HEK293 (cell line): ENCODE measurements around the gene ALS2CL.

ENCODE experiments used
- CTCF ChIA-PET: fragments of 350-600 bp; formaldehyde crosslinking; extraction: SDS; loops from one replicate; lab custom pipeline; 2021; ENCODE audit warnings: antibody characterized with exemption; lab: Yijun Ruan, JAX
- POLR2A ChIA-PET: fragments of 300-600 bp; formaldehyde crosslinking; extraction: SDS; loops from one replicate; lab custom pipeline; 2020; ENCODE audit warnings: antibody characterized with exemption, inconsistent platforms; lab: Yijun Ruan, JAX
- H3K27ac ChIP-seq: fragments of 200-500 bp; sonication (Bioruptor generic); 2 replicates; pipeline ENCODE4 v1.5.1; 2014; ENCODE audit warnings: low read depth, low read length, control low read depth, inconsistent platforms; ENCODE audit errors: extremely low read depth
- H3K36me3 ChIP-seq, 2 experiments: fragments of 200-500 bp in 1 of 2; sonication (Bioruptor generic) in 1 of 2; 1 replicate in 1 of 2; 2 replicates in 1 of 2; pipeline ENCODE4 v1.5.1; 2014 to 2017; ENCODE audit warnings: inconsistent platforms in 2 of 2, low read length in 2 of 2; ENCODE audit not compliant: control insufficient read depth in 2 of 2, insufficient read depth in 1 of 2
- H3K4me1 ChIP-seq: fragments of 200-500 bp; sonication (Bioruptor generic); 2 replicates; pipeline ENCODE4 v1.5.1; 2014; ENCODE audit warnings: mild to moderate bottlenecking, low read length, inconsistent platforms; ENCODE audit not compliant: control insufficient read depth, insufficient read depth
- H3K4me3 ChIP-seq: 2 replicates; pipeline ENCODE4 v1.5.1; 2011; ENCODE audit warnings: low read depth, mild to moderate bottlenecking, control low read depth, low read length, moderate library complexity
- H3K9me3 ChIP-seq: fragments of 200-500 bp; sonication (Bioruptor generic); 2 replicates; pipeline ENCODE4 v1.5.1; 2014; ENCODE audit warnings: low read depth, low read length, inconsistent platforms; ENCODE audit not compliant: control insufficient read depth, insufficient read depth
- AEBP2 ChIP-seq: fragments of 450-650 bp; formaldehyde crosslinking; IDR thresholded peaks from 2 replicates; pipeline ENCODE4 v1.5.1; 2016; ENCODE audit warnings: missing biosample characterization, missing genetic modification characterization, borderline replicate concordance
- CTCF ChIP-seq: fragments of 450-650 bp; formaldehyde crosslinking; IDR thresholded peaks from 2 replicates; pipeline ENCODE4 v1.5.1; 2016; ENCODE audit warnings: missing biosample characterization, missing genetic modification characterization
- HOXA7 ChIP-seq: sonication (generic); formaldehyde crosslinking; IDR thresholded peaks from 2 replicates; pipeline ENCODE4 v1.8.1; 2022; ENCODE audit warnings: missing genetic modification reagents, borderline replicate concordance
- HOXD13 ChIP-seq: sonication (generic); formaldehyde crosslinking; IDR thresholded peaks from 2 replicates; pipeline ENCODE4 v1.8.0; 2022; ENCODE audit warnings: missing genetic modification reagents, borderline replicate concordance
- INSM2 ChIP-seq: fragments of 450-650 bp; formaldehyde crosslinking; IDR thresholded peaks from 2 replicates; pipeline ENCODE4 v1.5.1; 2016; ENCODE audit warnings: missing biosample characterization, missing genetic modification characterization
- KLF9 ChIP-seq: fragments of 450-650 bp; formaldehyde crosslinking; IDR thresholded peaks from 2 replicates; pipeline ENCODE4 v1.5.1; 2016; ENCODE audit warnings: missing biosample characterization, missing genetic modification characterization, low read depth
- SCRT1 ChIP-seq: fragments of 450-650 bp; formaldehyde crosslinking; IDR thresholded peaks from 2 replicates; pipeline ENCODE4 v1.5.1; 2016; ENCODE audit warnings: missing biosample characterization, missing genetic modification characterization, borderline replicate concordance
- ZBTB11 ChIP-seq: fragments of 450-650 bp; formaldehyde crosslinking; conservative IDR thresholded peaks from 2 replicates; pipeline ENCODE4 v1.5.1; 2016; ENCODE audit warnings: low read depth, missing biosample characterization, missing genetic modification characterization
- ZBTB48 ChIP-seq: fragments of 450-650 bp; formaldehyde crosslinking; IDR thresholded peaks from 2 replicates; pipeline ENCODE4 v1.5.1; 2016; ENCODE audit warnings: missing biosample characterization, missing genetic modification characterization
- ZFP37 ChIP-seq: fragments of 450-650 bp; formaldehyde crosslinking; IDR thresholded peaks from 2 replicates; pipeline ENCODE4 v1.5.1; 2016; ENCODE audit warnings: missing biosample characterization, missing genetic modification characterization
- ZNF202 ChIP-seq: fragments of 450-650 bp; formaldehyde crosslinking; IDR thresholded peaks from 2 replicates; pipeline ENCODE4 v1.5.1; 2016; ENCODE audit warnings: missing biosample characterization, missing genetic modification characterization, borderline replicate concordance
- ZNF26 ChIP-seq: fragments of 450-650 bp; formaldehyde crosslinking; IDR thresholded peaks from 2 replicates; pipeline ENCODE4 v1.5.1; 2016; ENCODE audit warnings: missing biosample characterization, missing genetic modification characterization
- ZNF335 ChIP-seq: fragments of 450-650 bp; formaldehyde crosslinking; conservative IDR thresholded peaks from 2 replicates; pipeline ENCODE4 v1.5.1; 2016; ENCODE audit warnings: missing biosample characterization, missing genetic modification characterization
- ZNF362 ChIP-seq: fragments of 450-650 bp; formaldehyde crosslinking; IDR thresholded peaks from 2 replicates; pipeline ENCODE4 v1.5.1; 2016; ENCODE audit warnings: missing biosample characterization, missing genetic modification characterization
- ZNF510 ChIP-seq: fragments of 450-650 bp; formaldehyde crosslinking; IDR thresholded peaks from 2 replicates; pipeline ENCODE4 v1.5.1; 2018; ENCODE audit warnings: mild to moderate bottlenecking, missing genetic modification characterization, missing biosample characterization; ENCODE audit not compliant: insufficient replicate concordance
- ZNF600 ChIP-seq: fragments of 450-650 bp; formaldehyde crosslinking; IDR thresholded peaks from 2 replicates; pipeline ENCODE4 v1.5.1; 2016; ENCODE audit warnings: missing biosample characterization, missing genetic modification characterization
- ZNF701 ChIP-seq: fragments of 450-650 bp; formaldehyde crosslinking; IDR thresholded peaks from 2 replicates; pipeline ENCODE4 v1.5.1; 2016; ENCODE audit warnings: missing biosample characterization, missing genetic modification characterization
- ZNF830 ChIP-seq: fragments of 450-650 bp; IDR thresholded peaks from 2 replicates; pipeline ENCODE4 v1.5.0; 2018; ENCODE audit warnings: missing biosample characterization, missing genetic modification characterization, low read depth, mild to moderate bottlenecking, moderate library complexity
- ZSCAN16 ChIP-seq: fragments of 450-650 bp; formaldehyde crosslinking; IDR thresholded peaks from 2 replicates; pipeline ENCODE4 v1.5.1; 2016; ENCODE audit warnings: missing biosample characterization, missing genetic modification characterization

Gene ALS2CL

GRCh38 chr3:46671541-46672348 lies 21.7 kb downstream of the ALS2CL start (continued):
- TF ChIP-seq AEBP2, result no peak
- no peak for TF ChIP-seq ZFP37
- no peak for TF ChIP-seq ZNF600 (tag by site-specific recombination)

GRCh38 chr3:46670891-46671427 lies 22.5 kb downstream of the ALS2CL start:
- H3K36me3 ChIP-seq, result no peaks in the 10 kb centered on the region
- no peaks in the 10 kb centered on the region for H3K9me3 ChIP-seq
- H3K27ac ChIP-seq, result no peak overlapping the region
- no peak overlapping the region for H3K4me3 ChIP-seq
- POLR2A ChIA-PET, result no interaction called here
- no peak for TF ChIP-seq ZNF335 (tag by site-specific recombination)
- no peak for TF ChIP-seq ZSCAN16 (tag by site-specific recombination)
- no peak for TF ChIP-seq KLF9 (tag by site-specific recombination)
- no peak for TF ChIP-seq CTCF (tag by site-specific recombination)
- no peak for TF ChIP-seq ZNF510 (tag by site-specific recombination)
- no peak for TF ChIP-seq ZNF830 (tag by site-specific recombination)
- no peak for TF ChIP-seq ZNF26 (tag by site-specific recombination)
- TF ChIP-seq INSM2 (tag by site-specific recombination), result no peak
- H3K4me1 ChIP-seq, result no peaks in the 10 kb centered on the region
- CTCF ChIA-PET, result no interaction called here

- CTCF ChIA-PET, result no interaction called here
- Histone ChIP-seq H3K36me3 (no peaks in the 10 kb centered on the region), H3K4me3 (no peak overlapping the region), H3K9me3 (no peaks in the 10 kb centered on the region), H3K27ac (no peak overlapping the region), H3K4me1 (no peaks in the 10 kb centered on the region)
- POLR2A ChIA-PET, result no interaction called here
- no peak for TF ChIP-seq ZBTB11
- TF ChIP-seq ZNF701 (tag by site-specific recombination), result no peak
- TF ChIP-seq ZNF202 (tag by site-specific recombination), result no peak
- no peak for TF ChIP-seq SCRT1 (tag by site-specific recombination)
- no peak for TF ChIP-seq HOXD13
- no peak for TF ChIP-seq HOXA7 (CRISPR knock-in tag)
- TF ChIP-seq ZBTB48, result no peak
- TF ChIP-seq ZNF362 (tag by site-specific recombination), result no peak
These were observed 23.2 kb downstream of the ALS2CL start for GRCh38 chr3:46670000-46670890.
